A673 (cell line): ENCODE data around the gene CCDC6. TPM values are rescaled to one million over a fixed set of nuclear protein-coding genes. Genes with fewer than 3 reads are reported as not detected.

Source experiments
- BruUV-seq: library from RNA; stranded (reverse); fragments of 400-500 nt; replicated peaks from 2 replicates; lab custom pipeline; 2021; lab: Mats Ljungman, UMichigan
- CTCF ChIA-PET: fragments of 300-600 bp; sonication (Branson Sonifier 250); formaldehyde crosslinking; loops from one replicate; lab custom pipeline; 2022; ENCODE audit warnings: antibody characterized with exemption; lab: Charles Lee
- POLR2A ChIA-PET: fragments of 300-600 bp; sonication (Branson Sonifier 250); formaldehyde crosslinking; loops from one replicate; lab custom pipeline; 2022; ENCODE audit warnings: antibody characterized with exemption; ENCODE audit not compliant: low non-redundant PET; lab: Charles Lee
- DNase-seq: peaks from one replicate; pipeline ENCODE4 v3.0.0-alpha.2; 2015; ENCODE audit warnings: low spot score
- H3K27ac ChIP-seq: fragments of 200-600 bp; sonication (generic); 2 replicates; pipeline ENCODE4 v1.5.1; 2016; ENCODE audit warnings: mixed run types, low read depth, mild to moderate bottlenecking, mixed read lengths, antibody characterized with exemption, low read length; ENCODE audit not compliant: poor library complexity, severe bottlenecking
- H3K27me3 ChIP-seq: fragments of 200-600 bp; sonication (generic); replicated peaks from 2 replicates; pipeline ENCODE4 v1.6.1; 2017; ENCODE audit warnings: mixed run types, low read depth, mild to moderate bottlenecking, mixed read lengths, antibody characterized with exemption, low read length; ENCODE audit not compliant: insufficient read depth, poor library complexity
- H3K36me3 ChIP-seq: fragments of 200-600 bp; sonication (generic); 2 replicates; pipeline ENCODE4 v1.6.1; 2016; ENCODE audit warnings: mixed run types, mild to moderate bottlenecking, mixed read lengths, antibody characterized with exemption, low read length; ENCODE audit not compliant: insufficient read depth, poor library complexity, severe bottlenecking
- H3K4me1 ChIP-seq: fragments of 200-600 bp; sonication (generic); 2 replicates; pipeline ENCODE4 v1.6.1; 2017; ENCODE audit warnings: mixed run types, mild to moderate bottlenecking, mixed read lengths, antibody characterized with exemption, low read length; ENCODE audit not compliant: insufficient read depth, poor library complexity, severe bottlenecking
- H3K4me3 ChIP-seq: fragments of 200-600 bp; sonication (generic); 2 replicates; pipeline ENCODE4 v1.5.1; 2016; ENCODE audit warnings: low read depth, mixed run types, mild to moderate bottlenecking, mixed read lengths, low read length; ENCODE audit not compliant: poor library complexity, severe bottlenecking
- H3K9me3 ChIP-seq: fragments of 200-600 bp; sonication (generic); 2 replicates; pipeline ENCODE4 v1.6.1; 2016; ENCODE audit warnings: mixed run types, low read depth, mild to moderate bottlenecking, mixed read lengths, antibody characterized with exemption, low read length; ENCODE audit not compliant: poor library complexity, severe bottlenecking
- EZH2 ChIP-seq: fragments of 200-600 bp; sonication (generic); IDR thresholded peaks from 2 replicates; pipeline ENCODE4 v1.6.1; 2017; ENCODE audit warnings: borderline replicate concordance, low read depth, mild to moderate bottlenecking, mixed read lengths, antibody characterized with exemption, low read length; ENCODE audit not compliant: poor library complexity, severe bottlenecking
- intact Hi-C: fragments of 100-400 bp; cut with micrococcal nuclease; formaldehyde crosslinking; loops from one replicate; pipeline ENCODE4 v1.10.0; 2022; ENCODE audit not compliant: unreplicated experiment
- total RNA-seq: library from RNA; stranded (reverse); gene quantifications from 2 replicates; pipeline ENCODE4 v1.2.3, GENCODE V29; 2021
- TF ChIP-seq, protein P1 (sequence below): fragments of 300-800, 200-600 bp; sonication (generic); conservative IDR thresholded peaks from 2 replicates; pipeline ENCODE4 v1.5.1; 2017; ENCODE audit warnings: low read depth, mild to moderate bottlenecking, antibody characterized with exemption, low read length, moderate library complexity, mixed read lengths

Gene CCDC6
- total RNA-seq, 1 experiment from 2014 or later, result 28.1 TPM

DNA sequence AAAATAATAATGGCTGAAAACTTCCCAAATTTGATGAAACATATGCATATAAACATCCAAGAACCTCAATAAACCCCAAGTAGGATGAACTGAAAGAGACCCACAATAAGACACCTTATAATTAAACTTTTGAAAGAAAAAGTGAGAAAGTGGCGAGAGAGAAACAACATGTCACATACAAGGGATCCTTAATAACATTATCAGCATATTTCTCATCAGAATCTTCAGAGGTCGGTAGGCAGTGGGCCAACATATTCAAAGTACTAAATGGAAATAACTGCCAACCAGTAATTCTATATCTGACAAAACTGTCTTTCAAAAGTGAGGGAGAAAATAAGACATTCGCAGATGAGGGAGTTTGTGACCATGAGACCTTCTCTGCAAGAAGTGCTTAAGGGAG lies 16.6 kb upstream of the CCDC6 start:
- intact Hi-C loops, result no loop called here
- Histone ChIP-seq H3K4me1 (no peaks in the 10 kb centered on the region), H3K9me3 (peaks cover 17% of the 10 kb centered on the region), H3K36me3 (no peaks in the 10 kb centered on the region), H3K4me3 (no peak overlapping the region), H3K27me3 (no peaks in the 10 kb centered on the region), H3K27ac (no peak overlapping the region)
- BruUV-seq, result no TSS peak
- POLR2A ChIA-PET, result no interaction called here
- TF ChIP-seq, protein P1, sequence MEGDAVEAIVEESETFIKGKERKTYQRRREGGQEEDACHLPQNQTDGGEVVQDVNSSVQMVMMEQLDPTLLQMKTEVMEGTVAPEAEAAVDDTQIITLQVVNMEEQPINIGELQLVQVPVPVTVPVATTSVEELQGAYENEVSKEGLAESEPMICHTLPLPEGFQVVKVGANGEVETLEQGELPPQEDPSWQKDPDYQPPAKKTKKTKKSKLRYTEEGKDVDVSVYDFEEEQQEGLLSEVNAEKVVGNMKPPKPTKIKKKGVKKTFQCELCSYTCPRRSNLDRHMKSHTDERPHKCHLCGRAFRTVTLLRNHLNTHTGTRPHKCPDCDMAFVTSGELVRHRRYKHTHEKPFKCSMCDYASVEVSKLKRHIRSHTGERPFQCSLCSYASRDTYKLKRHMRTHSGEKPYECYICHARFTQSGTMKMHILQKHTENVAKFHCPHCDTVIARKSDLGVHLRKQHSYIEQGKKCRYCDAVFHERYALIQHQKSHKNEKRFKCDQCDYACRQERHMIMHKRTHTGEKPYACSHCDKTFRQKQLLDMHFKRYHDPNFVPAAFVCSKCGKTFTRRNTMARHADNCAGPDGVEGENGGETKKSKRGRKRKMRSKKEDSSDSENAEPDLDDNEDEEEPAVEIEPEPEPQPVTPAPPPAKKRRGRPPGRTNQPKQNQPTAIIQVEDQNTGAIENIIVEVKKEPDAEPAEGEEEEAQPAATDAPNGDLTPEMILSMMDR, result no peak
- TF ChIP-seq EZH2, result no peak
- no peak for DNase-seq
- CTCF ChIA-PET, result no interaction called here

DNA sequence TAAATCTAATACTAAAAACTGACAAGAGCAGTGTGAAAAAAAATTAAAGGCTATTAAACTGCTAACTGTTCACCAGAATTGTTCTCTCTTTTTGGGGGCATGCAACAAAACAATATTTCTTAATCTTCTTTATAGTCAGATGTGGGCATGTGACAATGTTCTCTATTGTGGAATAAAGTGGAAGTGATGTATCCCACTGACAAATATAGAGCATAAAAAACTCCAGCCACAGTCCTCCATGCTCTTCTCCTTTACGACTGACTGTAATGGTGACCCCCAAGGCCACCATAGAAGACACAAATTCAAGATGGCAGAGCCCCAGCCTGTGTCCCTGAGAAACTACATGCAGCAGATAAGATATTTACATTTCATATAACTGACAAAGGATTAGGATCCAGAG lies 11.6 kb upstream of the CCDC6 start:
- H3K27ac ChIP-seq, result no peak overlapping the region
- TF ChIP-seq EZH2, result no peak
- TF ChIP-seq, protein P1, result no peak
- DNase-seq, result no peak
- no peaks in the 10 kb centered on the region for H3K36me3 ChIP-seq
- POLR2A ChIA-PET, result no interaction called here
- H3K4me1 ChIP-seq, result no peaks in the 10 kb centered on the region
- no TSS peak for BruUV-seq
- H3K27me3 ChIP-seq, result no peaks in the 10 kb centered on the region
- no peak overlapping the region for H3K4me3 ChIP-seq
- intact Hi-C loops, result loop anchor here (5.0 kb wide), 1 partner anchor 69 kb away; no protein-coding TSS in a partner anchor
- peaks cover 17% of the 10 kb centered on the region for H3K9me3 ChIP-seq
- CTCF ChIA-PET, result no interaction called here

DNA sequence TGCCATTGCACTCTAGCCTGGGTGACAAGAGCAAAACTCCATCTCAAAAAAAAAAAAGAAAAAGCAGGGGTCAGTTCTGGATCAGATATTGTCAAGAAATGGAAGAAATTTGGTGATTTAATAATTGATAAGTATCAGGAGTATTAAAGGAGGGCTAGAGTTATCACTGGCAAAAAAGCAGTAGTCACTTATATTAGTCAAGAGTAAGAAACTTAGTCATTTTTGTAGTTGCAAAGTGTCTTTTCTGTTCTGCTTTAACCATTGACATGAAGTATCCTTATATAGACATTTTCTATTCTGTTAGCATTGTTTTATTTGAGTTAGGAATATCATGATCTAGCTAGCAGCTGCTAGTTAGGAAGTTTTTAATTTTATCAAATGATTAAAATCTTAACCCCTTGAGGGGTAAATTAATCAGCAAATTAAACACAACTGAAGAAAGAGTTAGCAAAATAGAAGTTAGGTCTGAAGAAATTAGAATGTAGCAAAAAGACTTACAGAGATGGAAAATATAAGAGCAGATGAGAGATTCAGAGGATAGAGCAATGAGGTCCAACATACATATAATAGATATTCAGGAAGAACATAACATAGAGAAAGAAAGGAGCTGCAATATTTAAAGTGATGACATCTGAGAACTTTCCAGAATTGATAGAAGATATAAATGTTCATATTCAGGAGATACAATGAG lies 7.3 kb upstream of the CCDC6 start:
- Histone ChIP-seq H3K27ac (no peak overlapping the region), H3K4me3 (no peak overlapping the region), H3K27me3 (no peaks in the 10 kb centered on the region), H3K4me1 (peaks cover 3% of the 10 kb centered on the region), H3K9me3 (peaks cover 10% of the 10 kb centered on the region), H3K36me3 (no peaks in the 10 kb centered on the region)
- ChIA-PET POLR2A (interaction anchor here (0.6 kb wide), 1 partner anchor 191 kb away, joined by 3 read pairs; no protein-coding TSS in a partner anchor), CTCF (no interaction called here)
- no peak for DNase-seq
- no TSS peak for BruUV-seq
- intact Hi-C loops, result no loop called here
- no peak for TF ChIP-seq EZH2
- TF ChIP-seq, protein P1, result no peak
